Esophagus muscularis mucosa (tissue), 3 donors: ENCODE measurements around the gene RNF175.

Source experiments
- CTCF ChIP-seq, 3 experiments: fragments of 200-600 bp in 2 of 3; fragments of 450-650 bp in 1 of 3; sonication (generic) in 2 of 3; IDR thresholded peaks; one replicate each; pipeline ENCODE4 v1.5.1; 2017 to 2019; ENCODE audit warnings: antibody characterized with exemption in 3 of 3, mild to moderate bottlenecking in 2 of 3, moderate library complexity in 1 of 3
- POLR2A ChIP-seq: fragments of 450-650 bp; IDR thresholded peaks from one replicate; pipeline ENCODE4 v1.6.1; 2017; ENCODE audit warnings: antibody characterized with exemption, moderate library complexity, mild to moderate bottlenecking, low read depth
- POLR2AphosphoS5 ChIP-seq, 2 donors: sonication (generic); formaldehyde crosslinking; IDR thresholded peaks; one replicate each; pipeline ENCODE4 v1.6.1; 2017; ENCODE audit warnings: antibody characterized with exemption in 2 of 2

- TF ChIP-seq CTCF (IDR thresholded peaks at IDR 0.05) (no peak), POLR2AphosphoS5 (IDR thresholded peaks at IDR 0.05) (no peak), POLR2A (no peak)
These were observed 48.4 kb upstream of the RNF175 start for GRCh38 chr4:153808175-153808574.
